Nephron progenitor cell (in vitro differentiated cells): ENCODE results near the gene CEMIP.

Experiments
- DNase-seq: peaks from one replicate; pipeline ENCODE4 v3.0.0; 2021
- H3K27ac Mint-ChIP-seq: 2 replicates; pipeline ENCODE4 v1.8.0; 2021; ENCODE audit warnings: mild to moderate bottlenecking, moderate library complexity, mixed read lengths
- H3K27me3 Mint-ChIP-seq: 2 replicates; pipeline ENCODE4 v1.8.0; 2021; ENCODE audit warnings: mild to moderate bottlenecking, low read depth, mixed read lengths; ENCODE audit not compliant: poor library complexity
- H3K36me3 Mint-ChIP-seq: 2 replicates; pipeline ENCODE4 v1.8.0; 2021; ENCODE audit warnings: low read depth, mixed read lengths
- H3K4me1 Mint-ChIP-seq: 2 replicates; pipeline ENCODE4 v1.8.0; 2021; ENCODE audit warnings: mixed read lengths
- H3K4me3 Mint-ChIP-seq: 2 replicates; pipeline ENCODE4 v1.8.0; 2021; ENCODE audit warnings: mild to moderate bottlenecking, moderate library complexity, mixed read lengths
- H3K9me3 Mint-ChIP-seq: 2 replicates; pipeline ENCODE4 v1.8.0; 2021; ENCODE audit warnings: mild to moderate bottlenecking, moderate library complexity, mixed read lengths
- CTCF ChIP-seq: fragments of 200-600 bp; sonication (generic); IDR thresholded peaks from 2 replicates; pipeline ENCODE4 v1.5.0; 2021; ENCODE audit warnings: antibody characterized with exemption

CEMIP gene

DNA sequence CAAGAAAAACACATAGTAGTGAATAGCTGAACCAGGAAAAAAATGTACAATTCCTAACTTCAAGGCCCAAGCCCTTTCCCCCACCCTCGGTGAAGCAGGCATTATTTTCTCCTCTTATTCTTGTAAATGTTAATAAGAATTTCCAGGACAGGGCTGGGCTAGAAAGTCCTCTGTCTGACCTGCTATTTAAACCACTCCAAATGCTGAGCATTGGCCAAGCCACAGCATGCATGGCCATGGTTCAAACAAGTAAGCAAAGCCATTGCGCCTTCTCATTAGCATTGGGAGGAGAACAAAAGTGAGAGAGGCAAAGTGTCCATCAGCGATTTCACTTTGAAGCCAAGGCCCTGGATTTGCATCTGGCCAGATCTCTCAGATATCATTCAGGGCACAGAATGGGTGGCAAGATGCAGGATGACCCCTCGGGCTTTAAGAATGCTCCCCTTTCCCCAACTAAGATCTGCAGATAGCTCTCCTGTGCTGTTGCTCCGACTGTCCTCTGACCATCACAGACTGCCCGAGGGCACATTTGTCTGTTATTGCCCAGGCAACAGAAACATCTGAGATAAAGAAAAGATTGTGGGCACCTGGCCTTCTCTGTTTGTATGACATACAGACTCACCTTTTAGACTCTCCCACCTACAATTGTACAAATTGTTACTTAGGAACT lies 46.3 kb downstream of the CEMIP start:
- no peak for TF ChIP-seq CTCF
- Mint-ChIP-seq H3K4me3 (no peak overlapping the region), H3K27ac (no peak overlapping the region), H3K36me3 (no peaks in the 10 kb centered on the region), H3K27me3 (peaks cover 14% of the 10 kb centered on the region), H3K9me3 (no peaks in the 10 kb centered on the region), H3K4me1 (no peaks in the 10 kb centered on the region)
- no peak for DNase-seq

GRCh38 chr15:80828796-80829195 lies 49.6 kb downstream of the CEMIP start:
- TF ChIP-seq CTCF, result no peak
- Mint-ChIP-seq H3K27ac (no peak overlapping the region), H3K36me3 (no peaks in the 10 kb centered on the region), H3K27me3 (peaks cover 9% of the 10 kb centered on the region), H3K9me3 (no peaks in the 10 kb centered on the region), H3K4me3 (no peak overlapping the region), H3K4me1 (peaks cover 6% of the 10 kb centered on the region)
- no peak for DNase-seq

DNA sequence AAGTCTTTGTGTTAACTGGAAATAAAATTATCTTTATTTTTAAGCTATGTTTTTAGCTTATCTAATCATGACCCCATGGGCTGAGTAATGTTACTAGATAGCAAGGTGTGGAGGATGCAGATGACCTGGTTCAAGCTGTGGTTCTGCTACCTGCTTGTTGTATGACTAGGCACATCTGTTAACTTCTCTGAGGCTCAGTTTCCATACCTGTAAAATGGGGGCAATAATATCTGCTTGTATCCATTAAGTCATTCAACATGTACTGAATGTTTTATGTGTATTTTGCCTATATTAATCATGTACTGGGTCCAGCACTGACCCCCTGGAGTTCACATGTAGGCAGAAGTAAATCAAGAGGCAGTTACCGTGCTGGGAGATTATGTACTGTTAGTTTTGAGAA lies 51.5 kb downstream of the CEMIP start:
- Mint-ChIP-seq H3K36me3 (no peaks in the 10 kb centered on the region), H3K4me3 (no peak overlapping the region), H3K9me3 (no peaks in the 10 kb centered on the region), H3K4me1 (peaks cover 6% of the 10 kb centered on the region), H3K27ac (no peak overlapping the region), H3K27me3 (peaks cover 9% of the 10 kb centered on the region)
- DNase-seq, result no peak
- no peak for TF ChIP-seq CTCF

DNA sequence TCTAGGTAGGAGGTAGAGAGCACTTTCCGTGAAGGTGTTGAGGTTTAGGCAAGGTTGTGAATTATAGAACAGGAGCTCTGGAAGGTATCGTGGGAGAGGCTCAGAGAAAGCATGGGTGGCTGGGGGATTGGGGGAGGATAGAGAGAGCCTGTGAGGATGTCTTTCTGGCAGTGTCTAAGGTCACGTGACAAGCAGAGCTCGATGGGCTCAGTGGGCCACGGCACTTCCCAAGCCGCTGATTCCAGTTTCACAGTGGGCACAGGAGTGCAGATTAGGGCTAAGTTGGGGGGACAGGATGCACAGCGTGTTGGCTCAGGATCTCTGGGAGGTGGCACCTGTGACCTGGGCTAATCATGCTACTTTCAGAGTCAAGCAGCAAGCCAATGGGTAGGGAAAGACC lies 52.0 kb downstream of the CEMIP start:
- H3K4me1 Mint-ChIP-seq, result peaks cover 6% of the 10 kb centered on the region
- H3K36me3 Mint-ChIP-seq, result no peaks in the 10 kb centered on the region
- no peaks in the 10 kb centered on the region for H3K9me3 Mint-ChIP-seq
- H3K27ac Mint-ChIP-seq, result no peak overlapping the region
- no peak overlapping the region for H3K4me3 Mint-ChIP-seq
- H3K27me3 Mint-ChIP-seq, result peaks cover 8% of the 10 kb centered on the region
- no peak for TF ChIP-seq CTCF
- no peak for DNase-seq

DNA sequence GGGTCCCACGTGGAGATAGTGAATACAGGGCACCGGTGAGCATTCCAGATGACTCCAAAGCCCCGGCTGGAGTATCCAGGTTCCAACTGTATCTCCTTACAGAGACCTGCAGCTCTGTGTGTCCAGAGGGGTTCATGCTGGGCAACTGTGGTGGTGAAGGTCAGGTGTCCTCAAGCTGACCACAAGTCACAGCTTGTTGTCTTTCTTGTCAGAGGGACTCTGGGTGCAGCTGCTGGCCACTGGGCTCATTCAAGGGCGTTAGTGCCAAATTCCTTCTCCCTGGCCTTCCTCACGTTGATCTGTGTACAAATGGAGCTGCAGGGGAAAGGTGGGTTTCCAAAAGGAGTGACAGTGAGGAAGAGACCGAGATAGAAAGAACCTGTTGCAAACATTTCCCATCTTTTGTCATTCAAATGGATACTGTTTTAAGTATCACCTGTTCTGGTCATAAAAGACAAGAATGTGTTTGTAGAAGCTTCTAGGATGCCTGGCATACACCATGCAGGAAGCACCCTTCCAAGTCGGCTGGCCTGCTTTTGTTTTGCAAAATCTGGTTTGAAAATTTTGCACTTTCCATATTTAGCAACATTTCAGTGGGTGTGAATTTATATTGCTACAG lies 52.5 kb downstream of the CEMIP start:
- Mint-ChIP-seq H3K36me3 (no peaks in the 10 kb centered on the region), H3K27ac (no peak overlapping the region), H3K4me3 (no peak overlapping the region), H3K27me3 (peaks cover 8% of the 10 kb centered on the region), H3K4me1 (peaks cover 6% of the 10 kb centered on the region), H3K9me3 (no peaks in the 10 kb centered on the region)
- DNase-seq, result no peak
- no peak for TF ChIP-seq CTCF

GRCh38 chr15:80832686-80833085 lies 53.5 kb downstream of the CEMIP start:
- no peak overlapping the region for H3K27ac Mint-ChIP-seq
- no peak for DNase-seq
- no peak overlapping the region for H3K4me3 Mint-ChIP-seq
- H3K9me3 Mint-ChIP-seq, result no peaks in the 10 kb centered on the region
- H3K4me1 Mint-ChIP-seq, result peaks cover 6% of the 10 kb centered on the region
- no peak for TF ChIP-seq CTCF
- no peaks in the 10 kb centered on the region for H3K36me3 Mint-ChIP-seq
- H3K27me3 Mint-ChIP-seq, result peaks cover 13% of the 10 kb centered on the region
